ENCODE data around the gene GRPEL1. TPM values are rescaled to one million over a fixed set of nuclear protein-coding genes. Genes with fewer than 3 reads are reported as not detected.

GRPEL1 gene
- total and polyA plus RNA-seq, 10 of the 15 experiments (the other 5 are each of a cell fraction or from before 2014, with no cell fraction given) = 30.8 to 119 (median 67.6) TPM

- TF ChIP-seq, protein P1, sequence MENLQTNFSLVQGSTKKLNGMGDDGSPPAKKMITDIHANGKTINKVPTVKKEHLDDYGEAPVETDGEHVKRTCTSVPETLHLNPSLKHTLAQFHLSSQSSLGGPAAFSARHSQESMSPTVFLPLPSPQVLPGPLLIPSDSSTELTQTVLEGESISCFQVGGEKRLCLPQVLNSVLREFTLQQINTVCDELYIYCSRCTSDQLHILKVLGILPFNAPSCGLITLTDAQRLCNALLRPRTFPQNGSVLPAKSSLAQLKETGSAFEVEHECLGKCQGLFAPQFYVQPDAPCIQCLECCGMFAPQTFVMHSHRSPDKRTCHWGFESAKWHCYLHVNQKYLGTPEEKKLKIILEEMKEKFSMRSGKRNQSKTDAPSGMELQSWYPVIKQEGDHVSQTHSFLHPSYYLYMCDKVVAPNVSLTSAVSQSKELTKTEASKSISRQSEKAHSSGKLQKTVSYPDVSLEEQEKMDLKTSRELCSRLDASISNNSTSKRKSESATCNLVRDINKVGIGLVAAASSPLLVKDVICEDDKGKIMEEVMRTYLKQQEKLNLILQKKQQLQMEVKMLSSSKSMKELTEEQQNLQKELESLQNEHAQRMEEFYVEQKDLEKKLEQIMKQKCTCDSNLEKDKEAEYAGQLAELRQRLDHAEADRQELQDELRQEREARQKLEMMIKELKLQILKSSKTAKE (IDR thresholded peaks at IDR 0.05; ENCODE audit: low read depth, poor library complexity, severe bottlenecking) = no peak
- TF ChIP-seq EZH2 (IDR thresholded peaks at IDR 0.05; ENCODE audit: borderline replicate concordance, control insufficient read depth, low read depth, low read length) (no peak), RBBP5 (conservative IDR thresholded peaks at IDR 0.05) (no peak), NFYB (IDR thresholded peaks at IDR 0.05; ENCODE audit: insufficient read depth, low read depth, low read length) (no peak), NR2C1 (IDR thresholded peaks at IDR 0.05) (no peak), RCOR1 (conservative IDR thresholded peaks at IDR 0.05; ENCODE audit: low read depth, low read length) (no peak), PAX8 (IDR thresholded peaks at IDR 0.05) (no peak), ZNF217 (IDR thresholded peaks at IDR 0.05) (no peak)
- TF ChIP-seq, protein P2, sequence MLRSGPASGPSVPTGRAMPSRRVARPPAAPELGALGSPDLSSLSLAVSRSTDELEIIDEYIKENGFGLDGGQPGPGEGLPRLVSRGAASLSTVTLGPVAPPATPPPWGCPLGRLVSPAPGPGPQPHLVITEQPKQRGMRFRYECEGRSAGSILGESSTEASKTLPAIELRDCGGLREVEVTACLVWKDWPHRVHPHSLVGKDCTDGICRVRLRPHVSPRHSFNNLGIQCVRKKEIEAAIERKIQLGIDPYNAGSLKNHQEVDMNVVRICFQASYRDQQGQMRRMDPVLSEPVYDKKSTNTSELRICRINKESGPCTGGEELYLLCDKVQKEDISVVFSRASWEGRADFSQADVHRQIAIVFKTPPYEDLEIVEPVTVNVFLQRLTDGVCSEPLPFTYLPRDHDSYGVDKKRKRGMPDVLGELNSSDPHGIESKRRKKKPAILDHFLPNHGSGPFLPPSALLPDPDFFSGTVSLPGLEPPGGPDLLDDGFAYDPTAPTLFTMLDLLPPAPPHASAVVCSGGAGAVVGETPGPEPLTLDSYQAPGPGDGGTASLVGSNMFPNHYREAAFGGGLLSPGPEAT (IDR thresholded peaks at IDR 0.05; ENCODE audit: low read depth) = no peak
Observed at GRCh38 chr4:7105276-7105675, 37.4 kb upstream of the GRPEL1 start (continued).
